ENCODE measurements around the gene CD99.

- TF ChIP-seq, protein P1, sequence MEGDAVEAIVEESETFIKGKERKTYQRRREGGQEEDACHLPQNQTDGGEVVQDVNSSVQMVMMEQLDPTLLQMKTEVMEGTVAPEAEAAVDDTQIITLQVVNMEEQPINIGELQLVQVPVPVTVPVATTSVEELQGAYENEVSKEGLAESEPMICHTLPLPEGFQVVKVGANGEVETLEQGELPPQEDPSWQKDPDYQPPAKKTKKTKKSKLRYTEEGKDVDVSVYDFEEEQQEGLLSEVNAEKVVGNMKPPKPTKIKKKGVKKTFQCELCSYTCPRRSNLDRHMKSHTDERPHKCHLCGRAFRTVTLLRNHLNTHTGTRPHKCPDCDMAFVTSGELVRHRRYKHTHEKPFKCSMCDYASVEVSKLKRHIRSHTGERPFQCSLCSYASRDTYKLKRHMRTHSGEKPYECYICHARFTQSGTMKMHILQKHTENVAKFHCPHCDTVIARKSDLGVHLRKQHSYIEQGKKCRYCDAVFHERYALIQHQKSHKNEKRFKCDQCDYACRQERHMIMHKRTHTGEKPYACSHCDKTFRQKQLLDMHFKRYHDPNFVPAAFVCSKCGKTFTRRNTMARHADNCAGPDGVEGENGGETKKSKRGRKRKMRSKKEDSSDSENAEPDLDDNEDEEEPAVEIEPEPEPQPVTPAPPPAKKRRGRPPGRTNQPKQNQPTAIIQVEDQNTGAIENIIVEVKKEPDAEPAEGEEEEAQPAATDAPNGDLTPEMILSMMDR (IDR thresholded peaks at IDR 0.05), result no peak
- TF ChIP-seq POLR2A (IDR thresholded peaks at IDR 0.05), result no peak
These were observed 32.4 kb upstream of the CD99 start for GRCh38 chrX:2658585-2659292.
